Loucy (cell line): Measurements from ENCODE around the gene MGLL.

Experiments used
- H2AFZ ChIP-seq: fragments of 200-600 bp; sonication (generic); 2 replicates; pipeline ENCODE4 v1.6.0; 2016; ENCODE audit warnings: antibody characterized with exemption, mild to moderate bottlenecking, low read length, moderate library complexity
- H3F3A ChIP-seq: fragments of 200-600 bp; 2 replicates; pipeline ENCODE4 v1.6.0; 2016; ENCODE audit warnings: antibody characterized with exemption, low read depth, mild to moderate bottlenecking
- H3K27me3 ChIP-seq: fragments of 200-600 bp; sonication (generic); 2 replicates; pipeline ENCODE4 v1.6.1; 2014; ENCODE audit warnings: low read length, mild to moderate bottlenecking; ENCODE audit not compliant: insufficient read depth, poor library complexity, severe bottlenecking
- H3K36me3 ChIP-seq: fragments of 200-600 bp; sonication (generic); 2 replicates; pipeline ENCODE4 v1.6.1; 2016; ENCODE audit warnings: low read length; ENCODE audit not compliant: insufficient read depth
- H3K4me1 ChIP-seq: fragments of 200-600 bp; sonication (generic); 2 replicates; pipeline ENCODE4 v1.5.1; 2014; ENCODE audit warnings: low read length, mild to moderate bottlenecking; ENCODE audit not compliant: insufficient read depth, poor library complexity, severe bottlenecking
- H3K4me2 ChIP-seq: fragments of 200-600 bp; sonication (generic); 2 replicates; pipeline ENCODE4 v1.6.0; 2014; ENCODE audit warnings: antibody characterized with exemption, low read length, low read depth, mild to moderate bottlenecking; ENCODE audit not compliant: poor library complexity, severe bottlenecking
- H3K4me3 ChIP-seq: fragments of 200-600 bp; sonication (generic); 2 replicates; pipeline ENCODE4 v1.5.1; 2014; ENCODE audit warnings: low read length, mild to moderate bottlenecking, mixed read lengths; ENCODE audit not compliant: poor library complexity, severe bottlenecking
- H3K79me2 ChIP-seq: fragments of 200-600 bp; sonication (generic); 2 replicates; pipeline ENCODE4 v1.6.1; 2014; ENCODE audit warnings: low read length; ENCODE audit not compliant: insufficient read depth
- H3K9ac ChIP-seq: fragments of 200-600 bp; sonication (generic); 2 replicates; pipeline ENCODE4 v1.6.0; 2014; ENCODE audit warnings: mild to moderate bottlenecking, low read depth, low read length, moderate library complexity; ENCODE audit not compliant: poor library complexity, severe bottlenecking
- H3K9me2 ChIP-seq: fragments of 200-600 bp; sonication (generic); replicated peaks from 2 replicates; pipeline ENCODE4 v1.6.1; 2016; ENCODE audit warnings: low read depth, low read length, mixed read lengths
- H3K9me3 ChIP-seq: fragments of 200-600 bp; sonication (generic); 2 replicates; pipeline ENCODE4 v1.6.1; 2014; ENCODE audit warnings: mild to moderate bottlenecking, antibody characterized with exemption, low read length, low read depth; ENCODE audit not compliant: insufficient read depth
- H4K20me1 ChIP-seq: fragments of 200-600 bp; sonication (generic); 2 replicates; pipeline ENCODE4 v1.6.0; 2014; ENCODE audit warnings: antibody characterized with exemption, low read length, mild to moderate bottlenecking; ENCODE audit not compliant: insufficient read depth, poor library complexity, severe bottlenecking
- EZH2phosphoT487 ChIP-seq: fragments of 200-600 bp; IDR thresholded peaks from 2 replicates; pipeline ENCODE4 v1.6.1; 2018; ENCODE audit warnings: antibody characterized with exemption, mild to moderate bottlenecking, moderate library complexity, borderline replicate concordance
- TF ChIP-seq, protein P1 (sequence below): fragments of 200-600 bp; sonication (generic); conservative IDR thresholded peaks from 2 replicates; pipeline ENCODE4 v1.5.1; 2014; ENCODE audit warnings: mild to moderate bottlenecking, antibody characterized with exemption, low read length

The MGLL gene

DNA sequence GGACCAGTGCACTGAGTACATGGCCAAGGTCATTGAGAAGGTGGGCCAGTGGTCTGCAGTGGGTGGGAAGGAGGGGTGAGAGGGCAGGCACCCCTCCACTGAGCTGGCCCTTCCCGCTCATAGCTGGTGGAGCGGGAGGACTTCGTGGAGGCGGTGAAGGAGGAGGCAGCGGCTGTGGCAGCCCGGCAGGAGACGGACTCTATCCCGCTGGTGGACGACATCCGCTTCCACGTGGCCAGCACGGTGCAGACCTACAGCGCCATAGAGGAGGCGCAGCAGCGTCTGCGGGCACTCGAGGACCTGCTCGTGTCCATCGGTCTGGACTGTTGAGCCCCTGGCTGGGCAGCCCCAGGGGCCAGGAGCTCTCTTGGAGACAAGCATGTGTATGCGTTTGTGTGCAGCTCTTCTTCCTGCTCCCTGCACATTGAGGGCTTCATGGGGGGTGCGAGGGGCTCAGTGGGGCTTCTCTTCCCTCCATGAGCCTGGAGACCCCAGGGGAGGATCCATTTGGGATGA is 142.1 kb downstream of the MGLL start:
- no peaks in the 10 kb centered on the region for H3K36me3 ChIP-seq
- H3K9ac ChIP-seq = no peak overlapping the region
- H3K79me2 ChIP-seq = no peaks in the 10 kb centered on the region
- H3K27me3 ChIP-seq = no peaks in the 10 kb centered on the region
- H3F3A ChIP-seq = 0 out of 2 replicates have a peak, but pooled peaks cover 5% of the 10 kb centered on the region
- no peaks in the 10 kb centered on the region for H3K4me1 ChIP-seq
- no peak overlapping the region for H3K4me2 ChIP-seq
- H4K20me1 ChIP-seq = no peaks in the 10 kb centered on the region
- no peaks in the 10 kb centered on the region for H3K9me3 ChIP-seq
- no peak overlapping the region for H2AFZ ChIP-seq
- no peak overlapping the region for H3K4me3 ChIP-seq
- TF ChIP-seq, protein P1, sequence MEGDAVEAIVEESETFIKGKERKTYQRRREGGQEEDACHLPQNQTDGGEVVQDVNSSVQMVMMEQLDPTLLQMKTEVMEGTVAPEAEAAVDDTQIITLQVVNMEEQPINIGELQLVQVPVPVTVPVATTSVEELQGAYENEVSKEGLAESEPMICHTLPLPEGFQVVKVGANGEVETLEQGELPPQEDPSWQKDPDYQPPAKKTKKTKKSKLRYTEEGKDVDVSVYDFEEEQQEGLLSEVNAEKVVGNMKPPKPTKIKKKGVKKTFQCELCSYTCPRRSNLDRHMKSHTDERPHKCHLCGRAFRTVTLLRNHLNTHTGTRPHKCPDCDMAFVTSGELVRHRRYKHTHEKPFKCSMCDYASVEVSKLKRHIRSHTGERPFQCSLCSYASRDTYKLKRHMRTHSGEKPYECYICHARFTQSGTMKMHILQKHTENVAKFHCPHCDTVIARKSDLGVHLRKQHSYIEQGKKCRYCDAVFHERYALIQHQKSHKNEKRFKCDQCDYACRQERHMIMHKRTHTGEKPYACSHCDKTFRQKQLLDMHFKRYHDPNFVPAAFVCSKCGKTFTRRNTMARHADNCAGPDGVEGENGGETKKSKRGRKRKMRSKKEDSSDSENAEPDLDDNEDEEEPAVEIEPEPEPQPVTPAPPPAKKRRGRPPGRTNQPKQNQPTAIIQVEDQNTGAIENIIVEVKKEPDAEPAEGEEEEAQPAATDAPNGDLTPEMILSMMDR = no peak
- no peak for TF ChIP-seq EZH2phosphoT487
- no peaks in the 10 kb centered on the region for H3K9me2 ChIP-seq

DNA sequence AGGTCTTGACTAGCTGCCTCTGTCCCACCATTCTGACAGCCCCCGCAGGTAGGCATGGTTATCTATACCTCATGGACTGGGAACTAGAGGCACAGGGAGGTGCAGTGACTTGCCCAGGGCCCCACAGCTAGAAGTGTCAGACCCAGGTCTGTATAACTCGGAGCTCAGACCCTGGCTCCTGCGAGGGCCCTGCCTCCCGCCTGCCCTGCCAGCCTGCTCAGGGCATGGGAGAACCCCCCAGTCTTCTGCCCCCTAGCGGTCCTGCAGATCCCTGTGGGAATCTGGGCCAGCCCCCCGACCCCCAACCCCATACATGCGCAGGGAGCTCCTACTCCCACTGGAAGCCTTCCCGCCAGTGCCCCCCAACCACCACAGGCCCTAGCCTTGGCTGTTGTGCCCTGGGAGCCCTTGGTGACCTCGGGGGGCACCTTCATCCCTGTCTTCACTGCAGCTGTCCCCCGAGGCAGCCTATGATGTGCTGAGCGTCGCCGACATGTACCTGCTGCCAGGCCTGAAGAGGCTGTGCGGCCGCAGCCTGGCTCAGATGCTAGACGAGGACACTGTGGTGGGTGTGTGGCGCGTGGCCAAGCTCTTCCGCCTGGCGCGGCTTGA is 142.7 kb downstream of the MGLL start:
- no peaks in the 10 kb centered on the region for H3K79me2 ChIP-seq
- H3K9me2 ChIP-seq = no peaks in the 10 kb centered on the region
- no peak overlapping the region for H2AFZ ChIP-seq
- no peaks in the 10 kb centered on the region for H3K36me3 ChIP-seq
- H3K4me2 ChIP-seq = no peak overlapping the region
- H3K9me3 ChIP-seq = no peaks in the 10 kb centered on the region
- no peak overlapping the region for H3K9ac ChIP-seq
- TF ChIP-seq EZH2phosphoT487 = no peak
- TF ChIP-seq, protein P1 = 0 out of 2 replicates have a peak, but pooled peaks have one; percentile 12
- H3K4me1 ChIP-seq = no peaks in the 10 kb centered on the region
- no peaks in the 10 kb centered on the region for H4K20me1 ChIP-seq
- 0 out of 2 replicates have a peak, but pooled peaks cover 5% of the 10 kb centered on the region for H3F3A ChIP-seq
- H3K27me3 ChIP-seq = no peaks in the 10 kb centered on the region
- no peak overlapping the region for H3K4me3 ChIP-seq

DNA sequence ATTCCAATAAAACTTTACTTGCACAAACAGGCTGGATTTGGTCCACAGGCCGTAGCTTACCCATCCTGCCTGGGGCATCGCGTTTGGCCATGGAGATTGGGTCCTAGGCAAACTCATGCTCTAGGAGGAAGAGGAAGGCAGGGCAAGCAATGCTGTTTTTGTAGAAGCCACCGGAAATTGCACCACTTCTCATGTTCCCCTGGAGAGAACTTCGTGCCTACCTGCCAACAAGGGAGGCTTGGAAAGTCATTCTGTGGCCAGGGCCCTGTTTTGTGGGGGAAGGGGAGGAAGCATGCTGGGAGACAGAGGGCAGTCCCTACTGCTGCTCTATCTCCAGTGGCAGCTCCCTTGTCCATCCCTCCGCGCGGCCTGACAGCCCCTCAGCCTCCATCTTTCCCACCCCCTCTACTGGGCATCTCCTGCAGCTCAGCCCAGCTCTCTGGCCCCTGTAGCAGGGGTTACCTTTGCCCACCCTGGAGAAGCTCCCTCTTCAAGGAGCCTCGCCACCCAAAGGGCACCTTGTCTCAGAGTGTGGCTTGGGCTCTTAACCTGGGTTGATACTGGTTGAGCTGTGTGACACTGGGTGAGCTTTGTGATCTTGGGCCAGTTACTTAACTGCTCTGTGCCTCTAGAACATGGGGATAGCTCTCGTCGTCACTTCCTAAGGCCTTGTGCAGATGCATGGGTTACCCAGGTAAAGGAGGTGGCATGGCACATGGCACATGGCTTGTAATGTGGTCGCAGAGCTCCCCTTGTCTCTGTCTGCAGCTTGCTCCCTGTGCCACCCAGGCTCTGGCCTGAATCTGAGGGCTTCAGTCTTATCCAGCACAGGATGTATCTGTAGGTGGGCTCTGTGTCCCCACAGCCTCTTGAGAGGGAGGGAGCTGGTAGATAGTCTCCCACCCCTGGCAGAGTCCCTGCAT is 143.4 kb downstream of the MGLL start:
- H3K27me3 ChIP-seq = no peaks in the 10 kb centered on the region
- TF ChIP-seq, protein P1 = no peak
- TF ChIP-seq EZH2phosphoT487 = no peak
- H3K9ac ChIP-seq = no peak overlapping the region
- 0 out of 2 replicates have a peak, but pooled peaks cover under 1% of the 10 kb centered on the region for H3F3A ChIP-seq
- H4K20me1 ChIP-seq = no peaks in the 10 kb centered on the region
- peaks cover 2% of the 10 kb centered on the region; the same call in 1 of the 2 replicates for H3K79me2 ChIP-seq
- H3K36me3 ChIP-seq = no peaks in the 10 kb centered on the region
- H3K9me2 ChIP-seq = no peaks in the 10 kb centered on the region
- H3K4me2 ChIP-seq = no peak overlapping the region
- H3K9me3 ChIP-seq = no peaks in the 10 kb centered on the region
- peaks cover 2% of the 10 kb centered on the region for H3K4me1 ChIP-seq
- no peak overlapping the region for H2AFZ ChIP-seq
- H3K4me3 ChIP-seq = no peak overlapping the region
